DMS 273 (cell line): ENCODE data around the gene ADRB2.
"Not testable (repeated sequence)": the region's sequence is repeated elsewhere in the genome, so short reads cannot be mapped to it uniquely, and the experiment has no call there.

Experiments
- DNase-seq: peaks from one replicate; lab custom pipeline; 2025; ENCODE audit not compliant: unreplicated experiment; lab: John Stamatoyannopoulos, UW

ADRB2 gene

GRCh38 chr5:148853868-148854267 is 27.5 kb downstream of the ADRB2 start:
- no peak for DNase-seq

GRCh38 chr5:148855249-148856008 is 29.0 kb downstream of the ADRB2 start:
- no peak for DNase-seq

- no peak for DNase-seq
Measured at GRCh38 chr5:148856009-148856367, 29.6 kb downstream of the ADRB2 start.

GRCh38 chr5:148856424-148856823 is 30.0 kb downstream of the ADRB2 start:
- no peak for DNase-seq

GRCh38 chr5:148857474-148857873 is 31.1 kb downstream of the ADRB2 start:
- no peak for DNase-seq

GRCh38 chr5:148858106-148858505 is 31.7 kb downstream of the ADRB2 start:
- no peak for DNase-seq

- no peak for DNase-seq
Measured at GRCh38 chr5:148858547-148858946, 32.1 kb downstream of the ADRB2 start.

- no peak for DNase-seq
Measured at GRCh38 chr5:148859703-148860102, 33.3 kb downstream of the ADRB2 start.

- DNase-seq, result no peak
Measured at GRCh38 chr5:148860599-148860998, 34.2 kb downstream of the ADRB2 start.

- DNase-seq, result no peak
Measured at GRCh38 chr5:148861088-148861487, 34.7 kb downstream of the ADRB2 start.

- no peak for DNase-seq
Measured at GRCh38 chr5:148861696-148862095, 35.3 kb downstream of the ADRB2 start.

GRCh38 chr5:148864113-148864841 is 37.9 kb downstream of the ADRB2 start:
- no peak for DNase-seq

- no peak for DNase-seq
Measured at GRCh38 chr5:148866024-148866423, 39.6 kb downstream of the ADRB2 start.

GRCh38 chr5:148873120-148873519 is 46.7 kb downstream of the ADRB2 start:
- DNase-seq, result no peak

- no peak for DNase-seq
Measured at GRCh38 chr5:148873690-148874485, 47.5 kb downstream of the ADRB2 start.

- no peak for DNase-seq
Measured at GRCh38 chr5:148875205-148875875, 48.9 kb downstream of the ADRB2 start.

- not testable (repeated sequence) for DNase-seq
Measured at GRCh38 chr5:148877436-148877835, 51.0 kb downstream of the ADRB2 start.
